Gastrocnemius medialis (tissue), 4 donors: ENCODE measurements around the gene PELI3.

Source experiments
- POLR2A ChIP-seq, 2 donors: fragments of 450-650 bp; IDR thresholded peaks; one replicate each; pipeline ENCODE4 v1.6.1; 2017; ENCODE audit warnings: antibody characterized with exemption in 2 of 2, mild to moderate bottlenecking in 2 of 2, moderate library complexity in 2 of 2
- TF ChIP-seq, protein P1 (sequence below), 5 experiments: fragments of 450-650 bp in 3 of 5; fragments of 200-600 bp in 2 of 5; sonication (generic) in 2 of 5; IDR thresholded peaks in 4 of 5; conservative IDR thresholded peaks in 1 of 5; 1 replicate in 4 of 5; 2 replicates in 1 of 5; pipeline ENCODE4 v1.5.1; 2016 to 2019; ENCODE audit warnings: antibody characterized with exemption in 5 of 5, mild to moderate bottlenecking in 3 of 5, moderate library complexity in 3 of 5

DNA sequence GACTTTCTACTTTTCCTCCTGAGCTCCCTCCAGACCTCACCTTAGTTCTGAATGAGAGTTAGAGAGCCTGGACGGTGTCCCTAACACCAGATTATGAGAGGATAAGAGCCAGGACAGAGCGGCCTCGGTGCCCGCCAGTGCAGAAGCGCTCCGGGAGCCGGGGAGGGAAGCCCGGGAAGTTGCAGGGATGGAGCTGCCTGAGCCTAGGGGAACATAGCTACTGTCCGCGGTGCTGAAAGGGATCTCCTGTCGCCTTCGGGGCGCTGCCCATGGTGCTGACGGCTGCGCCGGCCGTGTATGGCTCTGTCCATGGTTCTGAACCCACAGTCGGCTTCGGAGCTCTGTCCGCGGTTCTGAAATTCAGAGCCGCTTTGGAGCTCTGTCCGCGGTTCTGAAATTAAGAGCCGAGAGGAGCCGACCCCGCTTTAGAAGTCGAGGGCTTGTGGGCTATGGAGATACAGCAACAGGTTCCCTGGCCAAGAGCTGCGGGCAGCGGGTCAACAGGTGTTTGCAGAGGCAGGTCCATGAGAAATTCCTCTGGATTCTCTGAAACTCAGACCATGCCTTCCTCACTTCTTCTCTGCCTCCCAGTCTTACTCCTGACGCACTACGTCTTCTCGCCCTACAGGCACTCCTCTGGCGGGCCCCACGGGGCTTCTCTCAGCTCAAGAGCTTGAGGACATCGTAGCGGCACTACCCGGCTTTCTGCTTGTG is 45.1 kb upstream of the PELI3 start:
- TF ChIP-seq, protein P1, sequence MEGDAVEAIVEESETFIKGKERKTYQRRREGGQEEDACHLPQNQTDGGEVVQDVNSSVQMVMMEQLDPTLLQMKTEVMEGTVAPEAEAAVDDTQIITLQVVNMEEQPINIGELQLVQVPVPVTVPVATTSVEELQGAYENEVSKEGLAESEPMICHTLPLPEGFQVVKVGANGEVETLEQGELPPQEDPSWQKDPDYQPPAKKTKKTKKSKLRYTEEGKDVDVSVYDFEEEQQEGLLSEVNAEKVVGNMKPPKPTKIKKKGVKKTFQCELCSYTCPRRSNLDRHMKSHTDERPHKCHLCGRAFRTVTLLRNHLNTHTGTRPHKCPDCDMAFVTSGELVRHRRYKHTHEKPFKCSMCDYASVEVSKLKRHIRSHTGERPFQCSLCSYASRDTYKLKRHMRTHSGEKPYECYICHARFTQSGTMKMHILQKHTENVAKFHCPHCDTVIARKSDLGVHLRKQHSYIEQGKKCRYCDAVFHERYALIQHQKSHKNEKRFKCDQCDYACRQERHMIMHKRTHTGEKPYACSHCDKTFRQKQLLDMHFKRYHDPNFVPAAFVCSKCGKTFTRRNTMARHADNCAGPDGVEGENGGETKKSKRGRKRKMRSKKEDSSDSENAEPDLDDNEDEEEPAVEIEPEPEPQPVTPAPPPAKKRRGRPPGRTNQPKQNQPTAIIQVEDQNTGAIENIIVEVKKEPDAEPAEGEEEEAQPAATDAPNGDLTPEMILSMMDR (IDR thresholded peaks at IDR 0.05 in 4 of 5, conservative IDR thresholded peaks at IDR 0.05 in 1 of 5) = no peak
- no peak for TF ChIP-seq POLR2A (IDR thresholded peaks at IDR 0.05)
